GM12865 (cell line): Measurements from ENCODE around the gene MRPL28.

Source experiments
- DNase-seq: peaks from one replicate; pipeline ENCODE4 v3.0.0; 2010; ENCODE audit warnings: low read depth
- H3K4me3 ChIP-seq: 2 replicates; pipeline ENCODE4 v1.5.1; 2011; ENCODE audit warnings: mild to moderate bottlenecking, low read depth, low read length, control low read depth
- TF ChIP-seq, protein P1 (sequence below): IDR thresholded peaks from 2 replicates; pipeline ENCODE4 v1.5.1; 2011; ENCODE audit warnings: low read length, control low read depth, low read depth, inconsistent platforms; ENCODE audit not compliant: insufficient read depth; ENCODE audit errors: missing control alignments

The MRPL28 gene

DNA sequence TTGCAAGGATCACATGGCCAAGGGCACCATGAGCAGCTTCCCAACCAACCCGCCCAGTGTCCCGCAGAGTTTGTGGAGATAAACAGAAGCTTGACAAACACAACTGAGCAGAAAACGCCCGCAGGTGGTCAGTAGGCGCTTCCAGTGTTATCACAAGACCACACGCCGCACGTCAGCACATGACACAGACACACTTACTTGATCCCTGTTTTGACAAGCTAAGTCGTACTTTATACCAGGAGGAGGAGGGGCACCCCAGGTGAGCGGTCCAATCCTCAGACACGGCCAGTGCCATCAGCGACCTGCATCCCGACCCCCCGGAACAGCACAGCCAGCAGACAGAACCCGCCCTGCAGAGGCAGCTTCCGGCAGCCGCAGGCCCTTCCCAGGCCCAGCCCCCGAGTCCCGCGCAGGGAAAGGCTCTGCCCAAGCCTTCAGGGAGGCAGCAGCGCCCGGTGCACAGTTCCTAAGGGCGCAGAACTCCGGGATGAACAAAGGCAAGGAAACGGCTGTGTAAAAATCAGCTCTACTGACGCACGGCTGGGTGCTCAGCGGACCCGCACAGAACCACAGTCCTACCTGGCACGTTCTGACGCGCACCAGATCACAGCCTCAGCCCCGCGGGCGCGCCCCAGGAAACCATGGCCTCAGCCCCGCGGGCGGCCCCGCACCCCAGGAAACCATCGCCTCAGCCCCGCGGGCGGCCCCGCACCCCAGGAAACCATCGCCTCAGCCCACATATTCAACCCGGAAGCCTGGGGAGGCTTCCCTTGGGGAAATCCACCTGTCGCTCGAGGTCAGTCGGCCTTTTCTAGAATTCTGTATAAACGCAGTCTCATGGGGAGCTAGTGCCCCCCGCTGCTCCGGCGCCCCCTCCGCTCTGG is 45.6 kb downstream of the MRPL28 start:
- peak; percentile 70 for DNase-seq
- peak overlapping the region; percentile 35 for H3K4me3 ChIP-seq
- TF ChIP-seq, protein P1, sequence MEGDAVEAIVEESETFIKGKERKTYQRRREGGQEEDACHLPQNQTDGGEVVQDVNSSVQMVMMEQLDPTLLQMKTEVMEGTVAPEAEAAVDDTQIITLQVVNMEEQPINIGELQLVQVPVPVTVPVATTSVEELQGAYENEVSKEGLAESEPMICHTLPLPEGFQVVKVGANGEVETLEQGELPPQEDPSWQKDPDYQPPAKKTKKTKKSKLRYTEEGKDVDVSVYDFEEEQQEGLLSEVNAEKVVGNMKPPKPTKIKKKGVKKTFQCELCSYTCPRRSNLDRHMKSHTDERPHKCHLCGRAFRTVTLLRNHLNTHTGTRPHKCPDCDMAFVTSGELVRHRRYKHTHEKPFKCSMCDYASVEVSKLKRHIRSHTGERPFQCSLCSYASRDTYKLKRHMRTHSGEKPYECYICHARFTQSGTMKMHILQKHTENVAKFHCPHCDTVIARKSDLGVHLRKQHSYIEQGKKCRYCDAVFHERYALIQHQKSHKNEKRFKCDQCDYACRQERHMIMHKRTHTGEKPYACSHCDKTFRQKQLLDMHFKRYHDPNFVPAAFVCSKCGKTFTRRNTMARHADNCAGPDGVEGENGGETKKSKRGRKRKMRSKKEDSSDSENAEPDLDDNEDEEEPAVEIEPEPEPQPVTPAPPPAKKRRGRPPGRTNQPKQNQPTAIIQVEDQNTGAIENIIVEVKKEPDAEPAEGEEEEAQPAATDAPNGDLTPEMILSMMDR = no peak

DNA sequence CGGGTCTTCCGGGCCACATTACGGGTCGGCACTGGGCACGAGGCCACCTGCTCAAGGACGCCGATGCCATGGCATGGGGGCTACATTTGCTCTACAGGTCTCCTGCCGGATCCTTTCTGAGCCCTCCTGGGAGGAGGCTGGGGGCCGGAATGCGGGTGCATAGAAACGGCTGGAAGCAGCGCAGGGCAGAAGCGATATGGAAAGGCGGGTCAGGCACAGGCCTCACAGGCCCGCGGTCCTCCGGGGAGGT is 46.2 kb downstream of the MRPL28 start:
- no peak overlapping the region for H3K4me3 ChIP-seq
- DNase-seq = no peak
- TF ChIP-seq, protein P1 = no peak

DNA sequence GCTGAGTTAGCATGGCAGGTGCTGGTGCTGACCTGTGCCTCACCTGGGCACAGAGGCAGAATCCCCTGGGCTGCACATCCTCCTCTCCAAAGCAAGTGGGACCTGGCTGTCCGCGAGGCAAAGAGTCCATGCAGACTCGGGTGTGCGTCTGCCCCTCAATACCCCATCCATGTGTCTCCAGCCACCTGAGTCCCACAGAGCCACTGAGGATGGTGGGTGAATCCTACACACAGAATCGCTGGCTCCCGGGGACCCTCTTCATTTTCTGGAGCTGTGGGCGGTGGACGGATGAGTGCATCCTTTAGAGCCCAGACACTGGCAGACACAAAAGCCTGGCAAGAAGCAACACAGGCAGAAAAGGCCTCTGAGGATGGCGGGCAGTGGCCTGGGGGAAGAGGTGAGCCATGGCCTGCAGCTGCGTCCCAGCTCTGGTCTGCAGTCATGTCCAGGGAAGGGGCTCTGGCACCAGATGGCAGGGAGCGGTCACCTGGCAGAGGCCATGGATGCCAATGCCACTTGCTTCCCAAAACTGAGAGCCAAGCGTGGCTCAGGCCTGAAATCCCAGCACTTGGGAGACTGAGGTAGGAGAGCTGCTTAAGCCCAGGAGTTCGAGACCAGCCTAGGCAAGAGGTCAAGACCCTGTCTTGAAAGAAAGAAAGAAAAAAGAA is 47.7 kb downstream of the MRPL28 start:
- DNase-seq = no peak
- H3K4me3 ChIP-seq = no peak overlapping the region
- TF ChIP-seq, protein P1 = no peak

DNA sequence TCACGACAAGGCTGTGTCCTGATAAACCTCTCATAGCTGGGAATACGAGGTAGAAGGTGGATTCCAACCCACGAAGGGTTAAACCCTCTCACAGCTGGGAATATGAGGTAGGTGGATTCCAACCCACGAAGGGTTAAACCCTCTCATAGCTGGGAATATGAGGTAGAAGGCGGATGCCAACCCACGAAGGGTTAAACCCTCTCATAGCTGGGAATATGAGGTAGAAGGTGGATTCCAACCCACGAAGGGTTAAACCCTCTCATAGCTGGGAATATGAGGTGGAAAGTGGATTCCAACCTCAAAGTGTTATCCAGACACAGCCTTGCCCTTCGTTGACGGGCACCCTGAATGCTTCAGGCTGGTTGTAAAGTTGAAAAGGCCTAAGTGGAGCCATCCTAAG is 48.8 kb downstream of the MRPL28 start:
- no peak for DNase-seq
- TF ChIP-seq, protein P1 = no peak

DNA sequence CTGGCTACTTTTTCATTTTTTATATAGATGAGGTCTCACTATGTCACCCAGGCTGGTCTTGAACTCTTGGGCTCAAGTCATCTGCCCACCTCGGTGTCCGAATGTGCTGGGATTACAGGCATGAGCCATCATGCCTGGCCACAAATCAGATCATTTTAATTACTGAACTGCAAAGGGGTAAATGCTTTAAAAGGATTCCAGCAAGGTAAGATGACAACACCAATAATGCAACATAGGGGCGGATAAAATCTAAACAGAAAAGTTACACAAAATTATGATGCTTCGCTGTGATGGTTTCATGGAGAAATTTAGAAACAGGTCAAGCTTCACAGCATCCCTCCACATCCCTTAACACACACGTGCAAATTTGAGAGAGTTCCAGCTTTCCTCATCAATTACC is 50.1 kb downstream of the MRPL28 start:
- DNase-seq = no peak
- no peak overlapping the region for H3K4me3 ChIP-seq
- TF ChIP-seq, protein P1 = no peak

More for the DNA sequence above, 48.8 kb downstream of the MRPL28 start:
- H3K4me3 ChIP-seq = no peak overlapping the region

DNA sequence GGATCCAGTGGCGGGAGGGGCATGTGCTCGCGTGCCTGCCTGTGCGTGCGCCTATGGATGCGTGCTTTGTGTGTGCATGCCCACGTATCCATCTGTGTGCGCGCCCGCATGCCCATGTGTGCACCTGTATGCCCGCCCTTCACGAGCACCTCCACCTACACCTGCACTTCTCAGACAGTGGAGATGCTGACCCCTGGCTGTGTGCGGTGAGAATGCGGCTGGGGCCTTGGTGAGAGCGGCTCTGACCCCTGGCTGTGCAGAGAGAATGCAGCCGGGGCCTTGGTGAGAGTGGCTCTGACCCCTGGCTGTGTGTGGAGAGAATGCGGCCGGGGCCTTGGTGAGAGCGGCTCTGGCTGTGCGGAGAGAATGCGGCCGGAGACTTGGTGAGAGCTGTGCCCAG is 51.7 kb downstream of the MRPL28 start:
- DNase-seq = no peak
- TF ChIP-seq, protein P1 = no peak
- H3K4me3 ChIP-seq = no peak overlapping the region
